ENCODE data around the gene NADK2.

NADK2 gene

GRCh38 chr5:36267905-36268304 is 26.2 kb upstream of the NADK2 start:
- H3K4me3 ChIP-seq (ENCODE audit: low read length): no peak overlapping the region
- no peak for DNase-seq (ENCODE audit: low read depth)
- TF ChIP-seq, protein P1, sequence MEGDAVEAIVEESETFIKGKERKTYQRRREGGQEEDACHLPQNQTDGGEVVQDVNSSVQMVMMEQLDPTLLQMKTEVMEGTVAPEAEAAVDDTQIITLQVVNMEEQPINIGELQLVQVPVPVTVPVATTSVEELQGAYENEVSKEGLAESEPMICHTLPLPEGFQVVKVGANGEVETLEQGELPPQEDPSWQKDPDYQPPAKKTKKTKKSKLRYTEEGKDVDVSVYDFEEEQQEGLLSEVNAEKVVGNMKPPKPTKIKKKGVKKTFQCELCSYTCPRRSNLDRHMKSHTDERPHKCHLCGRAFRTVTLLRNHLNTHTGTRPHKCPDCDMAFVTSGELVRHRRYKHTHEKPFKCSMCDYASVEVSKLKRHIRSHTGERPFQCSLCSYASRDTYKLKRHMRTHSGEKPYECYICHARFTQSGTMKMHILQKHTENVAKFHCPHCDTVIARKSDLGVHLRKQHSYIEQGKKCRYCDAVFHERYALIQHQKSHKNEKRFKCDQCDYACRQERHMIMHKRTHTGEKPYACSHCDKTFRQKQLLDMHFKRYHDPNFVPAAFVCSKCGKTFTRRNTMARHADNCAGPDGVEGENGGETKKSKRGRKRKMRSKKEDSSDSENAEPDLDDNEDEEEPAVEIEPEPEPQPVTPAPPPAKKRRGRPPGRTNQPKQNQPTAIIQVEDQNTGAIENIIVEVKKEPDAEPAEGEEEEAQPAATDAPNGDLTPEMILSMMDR (IDR thresholded peaks at IDR 0.05; ENCODE audit: insufficient read depth, low read depth, low read length, missing control alignments): no peak

DNA sequence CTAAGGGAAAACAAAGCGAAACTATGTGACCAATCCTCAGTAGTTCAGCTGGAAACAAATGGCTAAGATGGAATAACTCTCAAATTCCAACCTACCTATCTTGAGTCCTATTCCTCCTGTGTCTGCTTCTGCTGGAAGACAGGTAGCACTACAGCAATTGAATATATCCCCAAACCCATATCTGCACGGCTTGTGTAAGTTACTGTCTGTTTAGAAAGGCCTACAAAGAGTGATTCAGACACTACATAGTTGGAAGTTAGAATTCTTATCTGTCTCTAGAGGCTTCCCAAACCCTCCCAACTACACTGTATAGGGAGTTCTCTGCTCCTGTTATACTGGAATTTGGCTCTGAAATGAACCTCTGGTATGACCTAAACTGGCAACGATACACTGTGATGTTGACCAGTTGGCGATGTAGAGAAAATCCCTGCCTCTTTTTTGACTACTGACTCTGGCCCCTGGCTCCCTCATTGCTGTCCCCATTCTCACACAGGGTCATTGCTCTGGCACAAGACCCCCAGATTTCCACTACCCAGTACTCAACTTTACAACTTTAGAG is 22.6 kb upstream of the NADK2 start:
- TF ChIP-seq, protein P1 (IDR thresholded peaks at IDR 0.05; ENCODE audit: insufficient read depth, low read depth, low read length, missing control alignments): no peak
- no peak for DNase-seq (ENCODE audit: low read depth)
- H3K4me3 ChIP-seq (ENCODE audit: low read length): no peak overlapping the region

DNA sequence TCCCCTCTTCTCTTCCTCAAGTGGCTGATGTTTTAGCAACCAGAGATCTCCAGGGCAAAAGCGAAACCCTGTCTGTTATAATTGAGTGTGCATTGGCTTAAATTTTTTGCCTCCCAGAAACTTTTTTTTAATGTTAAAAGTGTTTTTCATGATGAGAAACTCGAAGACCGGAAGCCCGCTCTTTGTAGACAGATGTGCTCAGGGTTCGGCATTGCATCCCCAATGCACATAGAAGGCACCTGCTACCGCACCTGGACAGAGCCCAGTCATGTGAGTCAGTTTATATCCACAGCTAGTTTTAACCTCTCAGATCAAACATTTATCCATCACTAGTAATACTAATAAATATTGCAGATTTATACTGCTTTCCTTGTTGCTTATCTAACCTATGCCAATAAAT is 19.5 kb upstream of the NADK2 start:
- TF ChIP-seq, protein P1 (IDR thresholded peaks at IDR 0.05; ENCODE audit: insufficient read depth, low read depth, low read length, missing control alignments): no peak
- H3K4me3 ChIP-seq (ENCODE audit: low read length): no peak overlapping the region
- no peak for DNase-seq (ENCODE audit: low read depth)

DNA sequence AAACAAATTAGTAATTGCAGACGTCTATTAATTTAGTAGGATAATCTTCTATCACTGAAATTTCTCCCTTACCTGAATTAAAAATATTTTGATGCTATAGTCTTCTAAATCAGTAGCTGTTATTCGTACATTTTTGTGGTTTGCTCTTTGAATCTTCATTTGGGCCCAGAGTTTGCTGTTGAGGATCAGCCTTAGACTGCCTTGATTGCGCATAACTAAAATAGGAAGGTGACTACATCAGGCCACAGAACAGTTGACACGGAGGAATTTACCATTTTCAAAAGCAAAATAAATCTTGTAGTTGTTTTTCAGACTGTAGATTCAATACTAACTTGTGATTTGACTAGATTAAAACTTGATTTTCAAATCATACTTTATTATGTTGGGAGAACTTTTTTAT is 11.8 kb upstream of the NADK2 start:
- no peak overlapping the region for H3K4me3 ChIP-seq (ENCODE audit: low read length)
- DNase-seq (ENCODE audit: low read depth): no peak
- TF ChIP-seq, protein P1 (IDR thresholded peaks at IDR 0.05; ENCODE audit: insufficient read depth, low read depth, low read length, missing control alignments): no peak

- H3K4me3 ChIP-seq (ENCODE audit: low read length): no peak overlapping the region
- DNase-seq (ENCODE audit: low read depth): no peak
- TF ChIP-seq, protein P1 (IDR thresholded peaks at IDR 0.05; ENCODE audit: insufficient read depth, low read depth, low read length, missing control alignments): no peak
These were observed 11.1 kb upstream of the NADK2 start for GRCh38 chr5:36252722-36253365.

- DNase-seq (ENCODE audit: low read depth): no peak
- H3K4me3 ChIP-seq (ENCODE audit: low read length): no peak overlapping the region
- TF ChIP-seq, protein P1 (IDR thresholded peaks at IDR 0.05; ENCODE audit: insufficient read depth, low read depth, low read length, missing control alignments): no peak
These were observed 9.5 kb upstream of the NADK2 start for GRCh38 chr5:36251218-36251617.

DNA sequence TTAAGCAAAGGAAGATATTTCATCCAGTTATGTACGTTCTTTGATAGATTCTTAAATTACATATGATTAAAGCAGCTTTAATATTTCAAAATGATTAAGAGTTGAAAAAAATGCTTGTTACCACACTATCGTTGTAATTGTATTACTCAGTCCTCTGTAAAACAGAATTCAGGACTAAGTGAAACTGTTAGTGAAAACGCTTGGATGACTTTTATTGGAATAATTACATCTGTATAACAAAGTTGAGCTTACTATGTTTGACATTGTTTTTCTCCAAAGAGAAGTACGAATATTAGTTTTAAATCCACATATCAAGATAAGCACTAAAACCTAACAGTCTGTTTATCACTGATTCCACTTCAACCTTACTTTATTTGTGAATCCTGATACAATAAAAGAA is 8.7 kb upstream of the NADK2 start:
- TF ChIP-seq, protein P1 (IDR thresholded peaks at IDR 0.05; ENCODE audit: insufficient read depth, low read depth, low read length, missing control alignments): no peak

More for the DNA sequence above, 8.7 kb upstream of the NADK2 start:
- no peak overlapping the region for H3K4me3 ChIP-seq (ENCODE audit: low read length)
- DNase-seq (ENCODE audit: low read depth): no peak
